ENCODE data around the gene ATP11A. TPM values are rescaled to one million over a fixed set of nuclear protein-coding genes. Genes with fewer than 3 reads are reported as not detected.

Gene ATP11A
- total RNA-seq, 1 donor from 2014 or later, result 9.4 TPM

DNA sequence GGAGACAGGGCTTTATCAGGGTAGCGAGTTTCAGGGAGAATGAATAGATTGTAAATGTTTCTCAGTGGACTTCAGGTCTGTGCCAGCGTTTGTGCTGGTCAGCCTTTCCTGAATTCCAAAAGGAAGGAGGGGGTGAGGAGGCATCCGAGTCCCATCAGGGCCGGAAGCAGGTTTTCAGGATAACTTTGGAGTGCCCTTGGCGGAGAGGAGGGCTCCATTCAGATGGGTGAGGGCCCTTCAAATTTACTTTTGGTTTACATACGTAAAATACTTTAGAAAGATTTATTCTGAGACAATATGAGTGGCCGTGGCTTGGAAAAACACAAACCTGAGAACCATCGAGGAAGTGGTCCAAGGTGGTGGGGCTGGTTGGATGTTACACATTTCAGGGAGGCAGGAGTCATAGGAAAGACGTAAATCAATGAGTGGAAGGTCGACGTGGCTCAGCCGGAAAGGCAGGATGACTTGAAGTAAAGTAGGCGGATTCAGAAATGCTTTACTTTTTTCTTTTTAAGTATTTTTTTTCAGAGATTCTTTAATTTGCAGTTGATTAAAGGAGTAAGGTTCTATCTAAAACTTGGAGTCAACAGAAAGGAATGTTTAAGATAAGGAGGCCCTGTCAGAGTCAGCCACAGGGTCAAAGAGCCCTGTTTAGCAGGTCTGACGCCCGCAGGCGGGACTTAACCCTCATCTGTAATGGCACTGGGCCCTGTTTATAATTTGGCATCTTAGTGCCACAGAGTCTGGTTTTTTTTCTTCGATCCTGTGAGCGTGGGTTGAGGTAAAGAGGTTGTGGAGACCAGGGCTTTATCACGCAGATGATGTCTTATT, 32.8 kb downstream of the ATP11A start:
- DNase-seq (ENCODE audit: low spot score), result peak; percentile 93

GRCh38 chr13:112723771-112724170, 33.9 kb downstream of the ATP11A start:
- DNase-seq (ENCODE audit: low spot score), result no peak

GRCh38 chr13:112724788-112725345, 35.0 kb downstream of the ATP11A start:
- no peak for DNase-seq (ENCODE audit: low spot score)

DNA sequence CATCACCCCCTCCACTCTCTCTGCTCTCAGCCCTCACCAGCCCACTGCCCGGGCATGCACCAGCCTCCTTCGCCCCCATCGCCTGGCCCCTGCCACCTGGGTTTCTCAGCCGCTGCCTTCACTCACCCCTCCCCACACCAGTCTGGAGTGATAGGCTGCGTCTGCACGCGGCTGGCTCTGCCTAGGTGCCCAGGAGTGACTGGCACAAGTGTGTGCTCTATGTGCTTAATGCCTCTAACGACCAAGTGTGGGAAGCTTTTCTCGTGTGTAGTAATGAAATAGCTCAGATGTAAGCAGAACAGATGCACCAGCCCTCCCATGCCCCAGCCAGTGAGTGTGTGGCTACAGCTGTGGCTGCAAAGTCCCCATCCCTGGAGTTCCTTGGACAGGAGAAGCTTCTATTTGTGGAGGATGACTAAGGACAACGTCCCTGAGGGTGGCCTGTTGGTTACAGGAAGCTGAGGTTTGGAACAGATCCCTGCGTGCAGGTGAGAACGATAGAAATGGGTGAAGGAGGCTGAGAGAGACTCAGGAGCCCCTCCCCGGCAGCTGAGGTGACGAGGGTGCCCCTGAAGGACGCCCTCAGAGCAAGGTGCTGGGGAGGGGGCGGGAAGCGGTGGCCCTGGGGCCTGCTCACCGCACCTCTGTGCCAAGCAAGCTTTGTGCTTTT, 35.6 kb downstream of the ATP11A start:
- no peak for DNase-seq (ENCODE audit: low spot score)

GRCh38 chr13:112726016-112726767, 36.4 kb downstream of the ATP11A start:
- DNase-seq (ENCODE audit: low spot score), result no peak

DNA sequence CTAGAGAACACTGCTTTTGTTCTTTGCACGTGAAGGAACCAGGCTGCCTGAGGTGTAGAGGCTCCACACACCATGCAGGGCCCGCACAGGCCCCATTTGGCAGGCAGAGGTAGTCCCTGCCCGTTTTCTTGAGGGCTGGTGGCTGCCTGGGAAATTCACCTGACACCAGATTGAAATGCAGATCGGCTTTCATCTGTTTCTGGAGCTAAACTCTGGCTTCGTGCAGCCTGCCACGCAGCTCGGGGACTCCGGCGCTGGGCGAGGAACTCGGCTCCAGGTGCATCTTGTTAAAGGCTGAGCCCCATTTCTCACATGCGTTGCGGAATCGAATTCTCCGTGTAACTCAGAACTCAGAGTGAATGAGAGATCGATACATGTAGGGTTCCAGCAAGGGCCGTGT, 37.7 kb downstream of the ATP11A start:
- no peak for DNase-seq (ENCODE audit: low spot score)

- no peak for DNase-seq (ENCODE audit: low spot score)
These were observed 38.7 kb downstream of the ATP11A start for GRCh38 chr13:112728375-112729126.

DNA sequence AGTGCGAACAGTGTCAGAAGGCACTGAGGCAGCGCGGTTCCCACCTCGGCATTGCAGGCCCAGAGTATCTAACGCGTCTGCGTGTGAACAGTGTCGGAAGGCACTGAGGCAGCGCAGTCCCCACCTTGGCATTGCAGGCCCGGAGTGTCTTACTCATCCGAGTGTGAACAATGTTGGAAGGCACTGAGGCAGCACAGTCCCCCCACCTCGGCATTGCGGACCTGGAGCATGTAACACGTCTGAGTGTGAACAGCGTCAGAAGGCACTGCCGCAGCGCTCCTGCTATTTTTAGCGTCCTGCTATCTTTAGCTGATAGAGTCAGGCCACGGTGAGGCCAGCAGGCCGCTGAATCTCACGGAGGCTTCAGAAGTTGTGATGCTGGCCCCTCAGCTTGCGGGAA, 39.6 kb downstream of the ATP11A start:
- peak; percentile 50 for DNase-seq (ENCODE audit: low spot score)

GRCh38 chr13:112730157-112730671, 40.4 kb downstream of the ATP11A start:
- DNase-seq (ENCODE audit: low spot score), result no peak

GRCh38 chr13:112731667-112732616, 42.1 kb downstream of the ATP11A start:
- no peak for DNase-seq (ENCODE audit: low spot score)

- no peak for DNase-seq (ENCODE audit: low spot score)
These were observed 42.8 kb downstream of the ATP11A start for GRCh38 chr13:112732679-112733078.

GRCh38 chr13:112733112-112733511, 43.3 kb downstream of the ATP11A start:
- DNase-seq (ENCODE audit: low spot score), result no peak

GRCh38 chr13:112733661-112734379, 44.0 kb downstream of the ATP11A start:
- DNase-seq (ENCODE audit: low spot score), result no peak

DNA sequence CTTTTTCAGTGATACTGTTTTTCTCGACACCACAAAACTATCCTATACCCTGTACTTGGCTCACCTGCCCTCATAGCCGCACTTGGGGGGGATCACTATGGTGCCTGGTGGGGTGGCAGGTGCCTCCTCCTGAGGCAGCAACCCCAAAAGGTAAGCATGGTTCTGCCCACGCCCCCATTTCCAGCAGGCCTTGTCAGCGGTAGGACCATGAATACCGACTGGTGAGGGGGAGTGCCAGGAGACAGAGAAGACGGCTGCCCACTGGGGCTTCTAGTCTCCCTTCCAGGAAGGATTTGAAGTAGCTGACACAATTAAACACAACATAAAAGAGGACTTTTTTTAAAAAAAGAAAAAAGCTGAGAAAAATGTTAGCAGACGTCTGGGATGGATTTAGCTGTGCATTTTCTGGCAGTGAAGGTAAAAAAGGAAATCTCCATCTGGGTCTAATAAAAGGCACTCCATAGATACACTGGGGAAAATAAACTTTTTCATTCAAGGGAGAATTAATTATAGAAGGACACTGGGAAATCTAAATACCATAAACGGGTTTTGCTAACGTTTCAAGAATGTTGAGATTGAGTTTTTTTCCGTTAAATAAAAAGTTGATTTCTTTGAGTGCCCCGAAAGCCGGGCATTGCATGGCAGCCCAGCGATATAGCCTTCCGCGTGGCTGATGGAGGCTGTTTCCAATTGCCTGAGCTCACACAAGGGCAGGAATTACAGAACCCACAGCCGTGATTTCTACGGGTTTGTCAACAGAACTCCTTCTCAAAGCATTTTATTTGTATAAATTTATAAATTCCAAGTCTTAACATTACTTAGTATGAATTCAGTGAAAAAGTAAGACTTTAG, 45.1 kb downstream of the ATP11A start:
- DNase-seq (ENCODE audit: low spot score), result peak; percentile 83

DNA sequence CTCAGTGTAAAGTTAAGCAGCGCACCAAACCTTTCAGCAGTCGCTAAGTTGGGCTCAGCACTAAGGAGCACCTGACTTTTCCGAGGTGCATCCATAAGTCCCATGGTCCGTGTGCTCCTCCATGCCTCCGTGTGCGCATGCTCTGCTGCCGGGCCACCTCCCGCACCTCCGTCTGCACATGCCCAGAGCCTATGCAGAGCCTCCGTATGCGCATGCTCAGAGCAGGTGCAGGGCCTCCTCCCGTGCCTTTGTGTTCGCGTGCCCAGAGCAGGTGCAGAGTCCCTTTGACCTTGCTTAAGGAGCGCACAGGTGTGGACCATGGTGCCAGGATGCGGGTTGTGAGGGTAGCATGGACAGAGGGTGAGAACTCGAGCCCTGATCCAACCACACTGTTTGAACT, 46.0 kb downstream of the ATP11A start:
- DNase-seq (ENCODE audit: low spot score), result no peak

DNA sequence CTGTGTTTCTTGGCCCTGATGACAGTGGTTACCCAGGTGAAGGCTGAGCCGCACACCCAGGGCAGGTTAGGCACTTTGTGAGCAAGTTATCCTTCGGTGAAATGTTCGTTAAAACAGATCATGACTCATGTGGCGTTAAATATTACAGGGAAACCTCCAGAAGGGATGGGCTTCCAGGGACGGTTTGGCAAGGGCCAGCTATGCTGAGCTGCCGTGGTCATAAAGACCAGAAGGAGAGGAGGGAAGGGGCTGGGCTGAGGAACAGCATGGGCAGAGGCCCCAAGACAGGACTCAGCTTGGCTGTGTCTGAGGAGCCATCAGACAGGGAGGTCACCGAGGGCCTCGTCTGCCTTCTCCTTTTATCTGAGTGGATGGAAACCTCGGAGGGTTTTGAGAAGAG, 47.5 kb downstream of the ATP11A start:
- DNase-seq (ENCODE audit: low spot score), result no peak

- no peak for DNase-seq (ENCODE audit: low spot score)
These were observed 48.8 kb downstream of the ATP11A start for GRCh38 chr13:112738606-112739005.

- DNase-seq (ENCODE audit: low spot score), result peak; percentile 87
These were observed 50.8 kb downstream of the ATP11A start for GRCh38 chr13:112740502-112741131.

All from umbilical cord (tissue), 2 donors.